Activated CD4-positive, alpha-beta T cell treated with anti-CD3 and anti-CD28 coated beads for 36 hours (primary cell): Measurements from ENCODE around the gene SBNO1. TPM values are rescaled to one million over a fixed set of nuclear protein-coding genes. Genes with fewer than 3 reads are reported as not detected.
A peak's percentile ranks its signal among the peaks of the same experiment; 100 is the strongest.

Experiments used
- ATAC-seq: fragments of 200-7000 bp; cut with Tn5 transposase; one replicate; pipeline ENCODE4 v1.10.0; 2021; ENCODE audit warnings: mild to moderate bottlenecking, moderate library complexity
- CTCF ChIA-PET: fragments of 350-600 bp; sonication (Branson Sonifier 250); formaldehyde crosslinking; loops from one replicate; lab custom pipeline; 2021; ENCODE audit warnings: antibody characterized with exemption; lab: Charles Lee
- POLR2A ChIA-PET: fragments of 350-600 bp; sonication (Branson Sonifier 250); formaldehyde crosslinking; loops from one replicate; lab custom pipeline; 2021; ENCODE audit warnings: antibody characterized with exemption, inconsistent platforms; lab: Charles Lee
- DNase-seq: peaks from one replicate; pipeline ENCODE4 v3.0.0-alpha.2; 2020
- H3K27ac Mint-ChIP-seq: one replicate; pipeline ENCODE4 v1.8.0; 2021; ENCODE audit warnings: mixed read lengths
- H3K27me3 Mint-ChIP-seq: one replicate; pipeline ENCODE4 v1.8.0; 2021; ENCODE audit warnings: mixed read lengths
- H3K36me3 Mint-ChIP-seq: one replicate; pipeline ENCODE4 v1.8.0; 2021; ENCODE audit warnings: low read depth, mixed read lengths
- H3K4me1 Mint-ChIP-seq: one replicate; pipeline ENCODE4 v1.8.0; 2021; ENCODE audit warnings: mixed read lengths
- H3K4me3 Mint-ChIP-seq: one replicate; pipeline ENCODE4 v1.8.0; 2021; ENCODE audit warnings: mild to moderate bottlenecking, moderate library complexity, mixed read lengths
- H3K9me3 Mint-ChIP-seq: one replicate; pipeline ENCODE4 v1.8.0; 2021; ENCODE audit warnings: low read depth, mixed read lengths
- intact Hi-C, 2 experiments: fragments of 100-400 bp; cut with DNase I in 1 of 2; cut with micrococcal nuclease in 1 of 2; formaldehyde crosslinking; loops; one replicate each; pipeline versions ENCODE4 v1.14.2 to v1.15.1; 2022 to 2024; cut with DNase I, micrococcal nuclease
- total RNA-seq, 2 experiments: library from RNA; stranded (reverse); gene quantifications; one replicate each; pipeline ENCODE4 v1.2.3, GENCODE V29; 2021

SBNO1 gene
- total RNA-seq, 2 experiments from 2014 or later = 49.6 to 51.1 TPM

DNA sequence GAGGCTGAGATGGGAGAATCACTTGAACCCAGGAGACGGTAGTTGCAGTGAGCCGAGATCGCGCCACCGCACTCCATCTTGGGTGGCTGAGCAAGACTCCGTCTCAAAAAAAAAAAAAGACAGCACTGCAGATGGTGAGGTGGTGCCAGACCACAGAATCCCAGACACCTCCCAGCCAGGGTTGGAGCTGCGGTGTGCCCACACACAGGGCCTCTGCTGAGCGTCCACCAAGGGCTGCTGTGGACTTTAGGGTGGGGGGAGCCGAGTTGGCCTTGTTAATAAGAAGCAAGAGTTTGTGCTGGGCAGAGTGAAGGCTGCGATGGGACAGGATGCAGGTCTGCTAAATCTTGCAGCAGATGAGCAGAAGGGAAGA is 33.5 kb upstream of the SBNO1 start:
- H3K4me3 Mint-ChIP-seq = no peak overlapping the region
- peaks cover 3% of the 10 kb centered on the region for H3K4me1 Mint-ChIP-seq
- H3K36me3 Mint-ChIP-seq = peaks cover 41% of the 10 kb centered on the region
- ATAC-seq (no peak), DNase-seq (no peak)
- ChIA-PET POLR2A (no interaction called here), CTCF (interaction anchor here (0.6 kb wide), 1 partner anchor 93 kb away, joined by 3 read pairs; no protein-coding TSS in a partner anchor)
- no peaks in the 10 kb centered on the region for H3K9me3 Mint-ChIP-seq
- no peaks in the 10 kb centered on the region for H3K27me3 Mint-ChIP-seq
- no peak overlapping the region for H3K27ac Mint-ChIP-seq
- intact Hi-C loops = loop anchor here in 1 of 2 experiments (5.0 kb wide), 1 partner anchor 46 kb away; no protein-coding TSS in a partner anchor

DNA sequence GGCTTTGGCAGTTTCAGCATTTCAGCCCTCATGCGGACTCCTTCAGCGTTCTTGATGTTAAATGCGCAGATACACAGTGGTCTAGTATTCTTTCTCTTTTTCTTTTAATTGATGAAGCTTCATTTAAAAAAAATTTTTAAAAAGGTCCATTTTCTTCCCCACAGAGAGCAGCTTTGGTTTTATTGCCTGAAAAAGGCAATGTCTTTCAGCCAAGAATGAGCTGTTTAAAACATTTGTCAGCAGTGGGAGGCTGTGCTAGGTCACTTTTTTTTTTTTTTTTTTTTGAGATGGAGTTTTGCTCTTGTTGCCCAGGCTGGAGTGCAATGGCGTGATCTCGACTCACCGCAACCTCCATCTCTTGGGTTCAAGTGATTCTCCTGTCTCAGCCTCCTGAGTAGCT is 32.8 kb upstream of the SBNO1 start:
- no peaks in the 10 kb centered on the region for H3K27me3 Mint-ChIP-seq
- no peak for DNase-seq
- CTCF ChIA-PET = no interaction called here
- peaks cover 5% of the 10 kb centered on the region for H3K4me1 Mint-ChIP-seq
- POLR2A ChIA-PET = interaction anchor here (0.8 kb wide), 1 partner anchor 13 kb away, joined by 5 read pairs; the partner anchor contains the start of gene KMT5A
- H3K9me3 Mint-ChIP-seq = no peaks in the 10 kb centered on the region
- no peak overlapping the region for H3K4me3 Mint-ChIP-seq
- intact Hi-C loops = loop anchor here in 1 of 2 experiments (5.0 kb wide), 1 partner anchor 45 kb away; no protein-coding TSS in a partner anchor
- ATAC-seq = no peak
- no peak overlapping the region for H3K27ac Mint-ChIP-seq
- peaks cover 39% of the 10 kb centered on the region for H3K36me3 Mint-ChIP-seq

DNA sequence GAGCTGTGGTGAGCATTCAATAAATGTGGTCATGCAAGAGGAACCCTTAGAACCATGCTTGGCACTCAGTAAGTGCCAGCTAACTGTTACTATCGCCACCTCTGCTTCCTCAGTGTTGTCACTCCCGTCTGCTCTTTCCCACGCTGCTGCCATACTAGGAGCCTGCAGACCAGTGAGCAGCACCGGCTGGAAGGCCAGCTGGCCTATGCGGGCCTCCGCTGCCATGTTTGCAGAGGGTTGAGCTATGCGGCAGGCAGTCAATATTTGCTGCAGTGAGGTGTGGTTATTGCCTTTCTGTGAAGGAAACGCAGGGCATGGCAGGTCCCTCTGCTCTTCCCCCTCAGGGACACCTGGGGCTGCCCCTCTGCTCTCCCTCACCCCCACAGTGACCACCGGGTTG is 32.3 kb upstream of the SBNO1 start:
- intact Hi-C loops = loop anchor here in 1 of 2 experiments (5.0 kb wide), 1 partner anchor 45 kb away; no protein-coding TSS in a partner anchor
- no peaks in the 10 kb centered on the region for H3K9me3 Mint-ChIP-seq
- no peak for ATAC-seq
- no peak for DNase-seq
- peaks cover 6% of the 10 kb centered on the region for H3K4me1 Mint-ChIP-seq
- POLR2A ChIA-PET = interaction anchor here (0.8 kb wide), 1 partner anchor 13 kb away, joined by 5 read pairs; the partner anchor contains the start of gene KMT5A
- no peaks in the 10 kb centered on the region for H3K27me3 Mint-ChIP-seq
- no peak overlapping the region for H3K4me3 Mint-ChIP-seq
- H3K27ac Mint-ChIP-seq = no peak overlapping the region
- H3K36me3 Mint-ChIP-seq = peaks cover 42% of the 10 kb centered on the region
- CTCF ChIA-PET = no interaction called here

- Mint-ChIP-seq H3K4me1 (peaks cover 10% of the 10 kb centered on the region), H3K4me3 (no peak overlapping the region), H3K27me3 (no peaks in the 10 kb centered on the region), H3K27ac (no peak overlapping the region), H3K36me3 (peaks cover 46% of the 10 kb centered on the region), H3K9me3 (no peaks in the 10 kb centered on the region)
- intact Hi-C loops = loop anchor here in 1 of 2 experiments (5.0 kb wide), 1 partner anchor 44 kb away; no protein-coding TSS in a partner anchor
- DNase-seq (no peak), ATAC-seq (no peak)
- ChIA-PET POLR2A (no interaction called here), CTCF (no interaction called here)
These were observed 31.9 kb upstream of the SBNO1 start for GRCh38 chr12:123396543-123396942.

DNA sequence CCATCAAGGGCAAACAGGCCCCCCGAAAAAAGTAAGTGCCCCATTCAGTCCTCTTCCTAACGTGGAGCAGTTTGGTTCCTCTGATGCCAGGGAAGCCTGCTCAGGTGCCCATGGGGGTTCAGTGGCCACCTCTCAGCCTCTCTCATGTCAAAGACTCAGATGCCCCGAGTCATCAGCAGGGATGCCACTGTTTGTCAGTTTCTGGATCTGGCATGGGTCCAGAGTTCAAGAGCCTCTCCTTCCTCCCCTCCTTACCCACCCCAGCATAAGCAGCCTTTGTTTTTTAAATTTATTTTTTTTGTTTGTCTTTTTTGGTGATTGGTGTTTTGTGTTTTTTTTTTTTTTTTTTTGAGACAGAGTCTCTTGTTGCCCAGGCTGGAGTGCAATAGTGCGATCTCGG is 30.6 kb upstream of the SBNO1 start:
- Mint-ChIP-seq H3K27me3 (no peaks in the 10 kb centered on the region), H3K27ac (no peak overlapping the region), H3K4me3 (no peak overlapping the region), H3K9me3 (no peaks in the 10 kb centered on the region), H3K4me1 (peaks cover 22% of the 10 kb centered on the region), H3K36me3 (peaks cover 58% of the 10 kb centered on the region)
- intact Hi-C loops = loop anchor here in 1 of 2 experiments (5.0 kb wide), 1 partner anchor 43 kb away; no protein-coding TSS in a partner anchor
- ATAC-seq (no peak), DNase-seq (no peak)
- POLR2A ChIA-PET = no interaction called here
- CTCF ChIA-PET = no interaction called here

GRCh38 chr12:123393747-123394146 is 29.1 kb upstream of the SBNO1 start:
- no peaks in the 10 kb centered on the region for H3K9me3 Mint-ChIP-seq
- H3K4me1 Mint-ChIP-seq = peaks cover 24% of the 10 kb centered on the region
- peaks cover 62% of the 10 kb centered on the region for H3K36me3 Mint-ChIP-seq
- POLR2A ChIA-PET = interaction anchor here (0.7 kb wide), 1 partner anchor 232 kb away, joined by 3 read pairs; no protein-coding TSS in a partner anchor
- CTCF ChIA-PET = no interaction called here
- no peaks in the 10 kb centered on the region for H3K27me3 Mint-ChIP-seq
- DNase-seq (no peak), ATAC-seq (no peak)
- H3K4me3 Mint-ChIP-seq = no peak overlapping the region
- no peak overlapping the region for H3K27ac Mint-ChIP-seq
- intact Hi-C loops = no loop called here

GRCh38 chr12:123391546-123392343 is 27.1 kb upstream of the SBNO1 start:
- intact Hi-C loops = no loop called here
- ChIA-PET POLR2A (interaction anchor here (0.6 to 1.3 kb wide), 4 partner anchors 13 to 87 kb away, joined by 3 read pairs; no protein-coding TSS in a partner anchor), CTCF (interaction anchor here (0.6 to 1.2 kb wide), 2 partner anchors 35 to 1214 kb away, joined by 4 to 5 read pairs; no protein-coding TSS in a partner anchor)
- no peaks in the 10 kb centered on the region for H3K9me3 Mint-ChIP-seq
- H3K4me1 Mint-ChIP-seq = peaks cover 38% of the 10 kb centered on the region
- DNase-seq (no peak), ATAC-seq (no peak)
- H3K27me3 Mint-ChIP-seq = no peaks in the 10 kb centered on the region
- H3K36me3 Mint-ChIP-seq = peaks cover 50% of the 10 kb centered on the region
- no peak overlapping the region for H3K27ac Mint-ChIP-seq
- no peak overlapping the region for H3K4me3 Mint-ChIP-seq

GRCh38 chr12:123390498-123391426 is 26.1 kb upstream of the SBNO1 start:
- intact Hi-C loops = no loop called here
- CTCF ChIA-PET = interaction anchor here (0.5 to 1.2 kb wide), 3 partner anchors 10 to 1215 kb away, joined by 3 to 5 read pairs (median 4); no protein-coding TSS in a partner anchor
- peak overlapping the region; percentile 81 for H3K4me3 Mint-ChIP-seq
- H3K36me3 Mint-ChIP-seq = peaks cover 41% of the 10 kb centered on the region
- DNase-seq (no peak), ATAC-seq (no peak)
- H3K27me3 Mint-ChIP-seq = no peaks in the 10 kb centered on the region
- POLR2A ChIA-PET = interaction anchor here (0.8 to 1.3 kb wide), 3 partner anchors 14 to 88 kb away, joined by 3 read pairs; no protein-coding TSS in a partner anchor
- no peaks in the 10 kb centered on the region for H3K9me3 Mint-ChIP-seq
- H3K4me1 Mint-ChIP-seq = peaks cover 38% of the 10 kb centered on the region
- H3K27ac Mint-ChIP-seq = peak overlapping the region; percentile 74

GRCh38 chr12:123389560-123390351 is 25.1 kb upstream of the SBNO1 start:
- no peaks in the 10 kb centered on the region for H3K9me3 Mint-ChIP-seq
- H3K36me3 Mint-ChIP-seq = peaks cover 33% of the 10 kb centered on the region
- ChIA-PET CTCF (interaction anchor here (0.5 kb wide), 1 partner anchor 11 kb away, joined by 3 read pairs; no protein-coding TSS in a partner anchor), POLR2A (no interaction called here)
- DNase-seq = peak; percentile 57
- H3K27me3 Mint-ChIP-seq = no peaks in the 10 kb centered on the region
- H3K27ac Mint-ChIP-seq = peak overlapping the region; percentile 74
- H3K4me1 Mint-ChIP-seq = peaks cover 37% of the 10 kb centered on the region
- intact Hi-C loops = loop anchor here (1.0 to 10.0 kb wide), 3 partner anchors 38 to 415 kb away; partner anchors contain the start of gene OGFOD2 (in 2 of the 2)
- peak; percentile 15 for ATAC-seq
- H3K4me3 Mint-ChIP-seq = peak overlapping the region; percentile 81

GRCh38 chr12:123388951-123389559 is 24.4 kb upstream of the SBNO1 start:
- peaks cover 35% of the 10 kb centered on the region for H3K4me1 Mint-ChIP-seq
- no peaks in the 10 kb centered on the region for H3K9me3 Mint-ChIP-seq
- intact Hi-C loops = loop anchor here (1.0 to 10.0 kb wide), 8 partner anchors 24 to 414 kb away; partner anchors contain the start of genes OGFOD2 (in 2 of the 2), CDK2AP1 (in 1 of the 2), DDX55 (in 1 of the 2) and RILPL2 (in 1 of the 2)
- H3K27ac Mint-ChIP-seq = no peak overlapping the region
- no peaks in the 10 kb centered on the region for H3K27me3 Mint-ChIP-seq
- ChIA-PET POLR2A (interaction anchor here (1.3 kb wide), 1 partner anchor 23 kb away, joined by 5 read pairs; no protein-coding TSS in a partner anchor), CTCF (interaction anchor here (0.6 kb wide), 1 partner anchor 119 kb away, joined by 3 read pairs; no protein-coding TSS in a partner anchor)
- H3K36me3 Mint-ChIP-seq = peaks cover 30% of the 10 kb centered on the region
- no peak overlapping the region for H3K4me3 Mint-ChIP-seq
- ATAC-seq (no peak), DNase-seq (peak; percentile 31)
